ENCODE results near the gene LINC00632.

Gene LINC00632

DNA sequence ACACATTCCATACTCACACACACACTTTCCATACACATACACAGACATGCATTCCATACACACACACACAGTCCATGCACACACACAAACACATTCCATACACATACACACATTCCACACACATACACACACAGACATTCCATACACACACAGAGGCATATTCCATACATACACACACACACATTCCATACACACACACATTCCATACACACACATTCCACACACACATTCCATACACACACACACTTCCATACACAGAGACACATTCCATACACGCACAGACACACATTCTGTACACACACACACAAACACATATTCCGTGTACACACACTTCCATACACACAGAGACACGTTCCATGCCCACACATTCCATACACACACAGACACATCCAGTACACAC is 14.8 kb downstream of the LINC00632 start:
- no peaks in the 10 kb centered on the region for H3K4me1 ChIP-seq (ENCODE audit: control insufficient read depth, low read length)
- TF ChIP-seq, protein P1, sequence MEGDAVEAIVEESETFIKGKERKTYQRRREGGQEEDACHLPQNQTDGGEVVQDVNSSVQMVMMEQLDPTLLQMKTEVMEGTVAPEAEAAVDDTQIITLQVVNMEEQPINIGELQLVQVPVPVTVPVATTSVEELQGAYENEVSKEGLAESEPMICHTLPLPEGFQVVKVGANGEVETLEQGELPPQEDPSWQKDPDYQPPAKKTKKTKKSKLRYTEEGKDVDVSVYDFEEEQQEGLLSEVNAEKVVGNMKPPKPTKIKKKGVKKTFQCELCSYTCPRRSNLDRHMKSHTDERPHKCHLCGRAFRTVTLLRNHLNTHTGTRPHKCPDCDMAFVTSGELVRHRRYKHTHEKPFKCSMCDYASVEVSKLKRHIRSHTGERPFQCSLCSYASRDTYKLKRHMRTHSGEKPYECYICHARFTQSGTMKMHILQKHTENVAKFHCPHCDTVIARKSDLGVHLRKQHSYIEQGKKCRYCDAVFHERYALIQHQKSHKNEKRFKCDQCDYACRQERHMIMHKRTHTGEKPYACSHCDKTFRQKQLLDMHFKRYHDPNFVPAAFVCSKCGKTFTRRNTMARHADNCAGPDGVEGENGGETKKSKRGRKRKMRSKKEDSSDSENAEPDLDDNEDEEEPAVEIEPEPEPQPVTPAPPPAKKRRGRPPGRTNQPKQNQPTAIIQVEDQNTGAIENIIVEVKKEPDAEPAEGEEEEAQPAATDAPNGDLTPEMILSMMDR (IDR thresholded peaks at IDR 0.05; ENCODE audit: low read depth, low read length, poor library complexity, severe bottlenecking), result no peak
- TF ChIP-seq EZH2phosphoT487 (IDR thresholded peaks at IDR 0.05; ENCODE audit: borderline replicate concordance, low read length), result no peak
- no peaks in the 10 kb centered on the region for H3F3A ChIP-seq (ENCODE audit: control insufficient read depth, insufficient read depth)
- H3K27ac ChIP-seq (ENCODE audit: low read depth, low read length), result no peak overlapping the region
- no peaks in the 10 kb centered on the region for H3K79me2 ChIP-seq (ENCODE audit: control insufficient read depth, low read length)
- H3K4me2 ChIP-seq (ENCODE audit: low read length), result no peak overlapping the region
- H3K27me3 ChIP-seq (ENCODE audit: control insufficient read depth, low read length), result no peaks in the 10 kb centered on the region
- H3K9me2 ChIP-seq (replicated peaks; ENCODE audit: control insufficient read depth, low read length), result no peaks in the 10 kb centered on the region
- H3K4me3 ChIP-seq (ENCODE audit: low read length), result no peak overlapping the region
- H3K36me3 ChIP-seq (ENCODE audit: control insufficient read depth, low read length), result no peaks in the 10 kb centered on the region
- no peaks in the 10 kb centered on the region; the same call in 1 of the 2 replicates for H3K9me3 ChIP-seq (ENCODE audit: control insufficient read depth, insufficient read depth, low read length)
- no peaks in the 10 kb centered on the region for H4K20me1 ChIP-seq (ENCODE audit: control insufficient read depth, insufficient read depth, low read depth, low read length)

DNA sequence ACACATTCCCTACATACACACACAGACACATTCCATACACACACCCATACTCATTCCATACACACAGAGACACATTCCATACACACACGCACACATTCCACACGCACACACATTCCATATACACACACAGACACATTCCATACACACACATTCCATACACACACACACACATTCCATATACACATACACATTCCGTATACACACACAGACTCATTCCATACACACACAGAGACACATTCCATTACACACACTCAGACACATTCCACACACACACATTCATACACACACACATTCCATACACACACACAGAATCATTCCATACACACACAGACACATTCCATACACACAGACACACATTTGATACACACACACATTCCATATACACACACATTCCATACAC is 15.2 kb downstream of the LINC00632 start:
- H3K4me3 ChIP-seq (ENCODE audit: low read length), result no peak overlapping the region
- no peaks in the 10 kb centered on the region for H4K20me1 ChIP-seq (ENCODE audit: control insufficient read depth, insufficient read depth, low read depth, low read length)
- no peaks in the 10 kb centered on the region for H3K4me1 ChIP-seq (ENCODE audit: control insufficient read depth, low read length)
- H3K4me2 ChIP-seq (ENCODE audit: low read length), result no peak overlapping the region
- TF ChIP-seq, protein P1 (IDR thresholded peaks at IDR 0.05; ENCODE audit: low read depth, low read length, poor library complexity, severe bottlenecking), result no peak
- no peak for TF ChIP-seq EZH2phosphoT487 (IDR thresholded peaks at IDR 0.05; ENCODE audit: borderline replicate concordance, low read length)
- H3K27me3 ChIP-seq (ENCODE audit: control insufficient read depth, low read length), result no peaks in the 10 kb centered on the region
- H3F3A ChIP-seq (ENCODE audit: control insufficient read depth, insufficient read depth), result no peaks in the 10 kb centered on the region
- H3K9me3 ChIP-seq (ENCODE audit: control insufficient read depth, insufficient read depth, low read length), result no peaks in the 10 kb centered on the region; the same call in 1 of the 2 replicates
- no peaks in the 10 kb centered on the region for H3K36me3 ChIP-seq (ENCODE audit: control insufficient read depth, low read length)
- no peak overlapping the region for H3K27ac ChIP-seq (ENCODE audit: low read depth, low read length)
- no peaks in the 10 kb centered on the region for H3K79me2 ChIP-seq (ENCODE audit: control insufficient read depth, low read length)
- H3K9me2 ChIP-seq (replicated peaks; ENCODE audit: control insufficient read depth, low read length), result no peaks in the 10 kb centered on the region

DNA sequence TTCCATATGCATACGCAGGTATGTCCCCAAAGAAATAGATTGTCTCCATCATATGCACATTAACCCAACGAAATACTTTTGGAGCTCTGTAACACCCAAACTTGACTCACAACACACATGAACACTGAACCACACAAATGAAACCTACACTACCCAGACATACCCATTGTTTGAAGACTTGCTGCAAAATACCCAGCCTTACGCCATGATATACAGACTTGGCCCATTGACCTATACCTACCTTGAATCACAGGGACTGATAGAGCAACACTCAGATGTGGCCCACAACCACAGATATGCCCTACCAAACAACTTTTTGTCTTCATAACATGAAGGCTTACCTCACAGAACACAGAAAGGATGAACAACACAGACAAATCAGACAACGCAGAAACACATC is 15.9 kb downstream of the LINC00632 start:
- Histone ChIP-seq H3K4me1 (ENCODE audit: control insufficient read depth, low read length) (no peaks in the 10 kb centered on the region), H3K4me3 (ENCODE audit: low read length) (no peak overlapping the region), H3K9me2 (replicated peaks; ENCODE audit: control insufficient read depth, low read length) (no peaks in the 10 kb centered on the region), H3F3A (ENCODE audit: control insufficient read depth, insufficient read depth) (no peaks in the 10 kb centered on the region), H3K79me2 (ENCODE audit: control insufficient read depth, low read length) (no peaks in the 10 kb centered on the region), H4K20me1 (ENCODE audit: control insufficient read depth, insufficient read depth, low read depth, low read length) (no peaks in the 10 kb centered on the region), H3K27ac (ENCODE audit: low read depth, low read length) (no peak overlapping the region), H3K36me3 (ENCODE audit: control insufficient read depth, low read length) (no peaks in the 10 kb centered on the region), H3K9me3 (ENCODE audit: control insufficient read depth, insufficient read depth, low read length) (no peaks in the 10 kb centered on the region; the same call in 1 of the 2 replicates), H3K4me2 (ENCODE audit: low read length) (no peak overlapping the region), H3K27me3 (ENCODE audit: control insufficient read depth, low read length) (no peaks in the 10 kb centered on the region)
- no peak for TF ChIP-seq EZH2phosphoT487 (IDR thresholded peaks at IDR 0.05; ENCODE audit: borderline replicate concordance, low read length)
- TF ChIP-seq, protein P1 (IDR thresholded peaks at IDR 0.05; ENCODE audit: low read depth, low read length, poor library complexity, severe bottlenecking), result no peak
